Caco-2 (cell line): ENCODE results near the gene ALDH5A1. TPM values are rescaled to one million over a fixed set of nuclear protein-coding genes. Genes with fewer than 3 reads are reported as not detected.

Experiments
- BruUV-seq: library from RNA; stranded (reverse); fragments of 400-500 nt; replicated peaks from 2 replicates; lab custom pipeline; 2021; lab: Mats Ljungman, UMichigan
- CTCF ChIA-PET: fragments of 300-600 bp; sonication (Branson Sonifier 250); formaldehyde crosslinking; loops from one replicate; lab custom pipeline; 2022; ENCODE audit warnings: antibody characterized with exemption; lab: Charles Lee
- POLR2A ChIA-PET: fragments of 300-600 bp; sonication (Branson Sonifier 250); formaldehyde crosslinking; loops from one replicate; lab custom pipeline; 2022; ENCODE audit warnings: antibody characterized with exemption; lab: Charles Lee
- DNase-seq, 2 experiments: peaks; one replicate each; pipeline versions ENCODE4 v3.0.0 to v3.0.0-alpha.2; 2020 to 2022
- H3K27me3 ChIP-seq: replicated peaks from 2 replicates; pipeline ENCODE4 v1.6.0; 2011; ENCODE audit warnings: low read length; ENCODE audit not compliant: control insufficient read depth, insufficient read depth
- H3K36me3 ChIP-seq: 2 replicates; pipeline ENCODE4 v1.5.1; 2011; ENCODE audit warnings: low read length; ENCODE audit not compliant: control insufficient read depth, insufficient read depth
- H3K4me1 ChIP-seq: fragments of 250-450 bp; sonication (Bioruptor Pico); 2 replicates; pipeline ENCODE4 v1.5.1; 2020; ENCODE audit warnings: mild to moderate bottlenecking
- H3K4me3 ChIP-seq: 2 replicates; pipeline ENCODE4 v1.5.1; 2011; ENCODE audit warnings: low read depth, mild to moderate bottlenecking, control low read depth, low read length
- H3K9me3 ChIP-seq: fragments of 250-450 bp; sonication (Bioruptor Pico); 2 replicates; pipeline ENCODE4 v1.5.1; 2020; ENCODE audit warnings: mild to moderate bottlenecking, moderate library complexity
- H3K27ac Mint-ChIP-seq: one replicate; pipeline ENCODE4 v1.8.0; 2022; ENCODE audit warnings: mixed read lengths; ENCODE audit not compliant: unreplicated experiment
- H3K27me3 Mint-ChIP-seq: one replicate; pipeline ENCODE4 v1.8.0; 2022; ENCODE audit warnings: mixed read lengths; ENCODE audit not compliant: insufficient read depth, unreplicated experiment
- H3K36me3 Mint-ChIP-seq: one replicate; pipeline ENCODE4 v1.8.0; 2022; ENCODE audit warnings: mild to moderate bottlenecking, mixed read lengths; ENCODE audit not compliant: insufficient read depth, unreplicated experiment
- H3K4me1 Mint-ChIP-seq: one replicate; pipeline ENCODE4 v1.8.0; 2022; ENCODE audit warnings: low read depth, mixed read lengths; ENCODE audit not compliant: unreplicated experiment
- H3K4me3 Mint-ChIP-seq: one replicate; pipeline ENCODE4 v1.8.0; 2022; ENCODE audit warnings: mild to moderate bottlenecking, moderate library complexity, mixed read lengths; ENCODE audit not compliant: unreplicated experiment
- H3K9me3 Mint-ChIP-seq: one replicate; pipeline ENCODE4 v1.8.0; 2022; ENCODE audit warnings: mixed read lengths; ENCODE audit not compliant: unreplicated experiment
- intact Hi-C: fragments of 100-400 bp; cut with micrococcal nuclease; formaldehyde crosslinking; loops from one replicate; pipeline ENCODE4 v1.10.0; 2022; ENCODE audit not compliant: unreplicated experiment
- total RNA-seq: library from RNA; stranded (reverse); gene quantifications from 2 replicates; pipeline ENCODE4 v1.2.3, GENCODE V29; 2022
- TF ChIP-seq, protein P1 (sequence below), 2 experiments: fragments of 200-600 bp in 1 of 2; IDR thresholded peaks; 1 replicate in 1 of 2; 2 replicates in 1 of 2; pipeline versions ENCODE4 v1.5.1 to v1.8.0; 2011 to 2022; ENCODE audit warnings: antibody characterized with exemption in 1 of 2, control low read depth in 1 of 2, inconsistent platforms in 1 of 2, low read depth in 1 of 2, low read length in 1 of 2, mild to moderate bottlenecking in 1 of 2, moderate library complexity in 1 of 2; ENCODE audit not compliant: insufficient read depth in 1 of 2, severe bottlenecking in 1 of 2, unreplicated experiment in 1 of 2

Gene ALDH5A1
- total RNA-seq, 1 experiment from 2014 or later: 45.3 TPM

GRCh38 chr6:24545183-24545582, 50.4 kb downstream of the ALDH5A1 start:
- Histone ChIP-seq H3K9me3 (no peaks in the 10 kb centered on the region), H3K36me3 (no peaks in the 10 kb centered on the region), H3K4me3 (no peak overlapping the region), H3K4me1 (peaks cover 9% of the 10 kb centered on the region), H3K27me3 (no peaks in the 10 kb centered on the region)
- H3K27ac Mint-ChIP-seq: no peak overlapping the region
- TF ChIP-seq, protein P1, sequence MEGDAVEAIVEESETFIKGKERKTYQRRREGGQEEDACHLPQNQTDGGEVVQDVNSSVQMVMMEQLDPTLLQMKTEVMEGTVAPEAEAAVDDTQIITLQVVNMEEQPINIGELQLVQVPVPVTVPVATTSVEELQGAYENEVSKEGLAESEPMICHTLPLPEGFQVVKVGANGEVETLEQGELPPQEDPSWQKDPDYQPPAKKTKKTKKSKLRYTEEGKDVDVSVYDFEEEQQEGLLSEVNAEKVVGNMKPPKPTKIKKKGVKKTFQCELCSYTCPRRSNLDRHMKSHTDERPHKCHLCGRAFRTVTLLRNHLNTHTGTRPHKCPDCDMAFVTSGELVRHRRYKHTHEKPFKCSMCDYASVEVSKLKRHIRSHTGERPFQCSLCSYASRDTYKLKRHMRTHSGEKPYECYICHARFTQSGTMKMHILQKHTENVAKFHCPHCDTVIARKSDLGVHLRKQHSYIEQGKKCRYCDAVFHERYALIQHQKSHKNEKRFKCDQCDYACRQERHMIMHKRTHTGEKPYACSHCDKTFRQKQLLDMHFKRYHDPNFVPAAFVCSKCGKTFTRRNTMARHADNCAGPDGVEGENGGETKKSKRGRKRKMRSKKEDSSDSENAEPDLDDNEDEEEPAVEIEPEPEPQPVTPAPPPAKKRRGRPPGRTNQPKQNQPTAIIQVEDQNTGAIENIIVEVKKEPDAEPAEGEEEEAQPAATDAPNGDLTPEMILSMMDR (IDR thresholded peaks at IDR 0.05; ENCODE audit: insufficient read depth in 1 of 2, low read depth in 1 of 2, low read length in 1 of 2, severe bottlenecking in 1 of 2, unreplicated experiment in 1 of 2): no peak
- peaks cover 9% of the 10 kb centered on the region for H3K4me1 Mint-ChIP-seq
- no peak for DNase-seq
- no peaks in the 10 kb centered on the region for H3K27me3 Mint-ChIP-seq
- no TSS peak for BruUV-seq
- POLR2A ChIA-PET: no interaction called here
- CTCF ChIA-PET: no interaction called here
- no peak overlapping the region for H3K4me3 Mint-ChIP-seq
- no peaks in the 10 kb centered on the region for H3K36me3 Mint-ChIP-seq
- no peaks in the 10 kb centered on the region for H3K9me3 Mint-ChIP-seq
- intact Hi-C loops: no loop called here

GRCh38 chr6:24545691-24546090, 50.9 kb downstream of the ALDH5A1 start:
- BruUV-seq: no TSS peak
- no peak overlapping the region for H3K27ac Mint-ChIP-seq
- no peaks in the 10 kb centered on the region for H3K9me3 Mint-ChIP-seq
- CTCF ChIA-PET: no interaction called here
- POLR2A ChIA-PET: no interaction called here
- no peaks in the 10 kb centered on the region for H3K36me3 ChIP-seq
- H3K4me1 Mint-ChIP-seq: peaks cover 11% of the 10 kb centered on the region
- H3K36me3 Mint-ChIP-seq: no peaks in the 10 kb centered on the region
- H3K27me3 Mint-ChIP-seq: no peaks in the 10 kb centered on the region
- H3K27me3 ChIP-seq: no peaks in the 10 kb centered on the region
- H3K4me3 Mint-ChIP-seq: no peak overlapping the region
- no peak for DNase-seq
- intact Hi-C loops: no loop called here
- no peaks in the 10 kb centered on the region for H3K9me3 ChIP-seq
- no peak overlapping the region for H3K4me3 ChIP-seq
- H3K4me1 ChIP-seq: peaks cover 10% of the 10 kb centered on the region
- TF ChIP-seq, protein P1 (IDR thresholded peaks at IDR 0.05; ENCODE audit: insufficient read depth in 1 of 2, low read depth in 1 of 2, low read length in 1 of 2, severe bottlenecking in 1 of 2, unreplicated experiment in 1 of 2): no peak

DNA sequence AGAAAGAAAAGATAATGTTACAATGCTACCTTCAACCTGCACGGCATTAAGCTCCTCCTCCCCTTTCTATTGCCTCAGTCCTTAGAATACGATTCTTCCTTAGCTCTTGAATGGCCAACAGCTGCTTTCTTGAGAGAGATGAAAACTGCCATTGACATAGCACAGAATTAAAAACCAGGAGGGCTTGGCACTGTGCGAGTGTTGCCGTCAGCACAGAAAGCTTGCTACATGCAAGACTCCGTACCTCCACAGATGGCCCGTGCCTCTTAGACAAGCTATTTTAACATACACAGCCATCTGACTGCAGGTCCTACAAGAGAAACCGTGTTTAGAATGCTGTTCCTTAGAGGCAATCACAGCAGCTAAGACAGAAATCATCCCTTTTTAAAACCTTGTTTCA, 51.7 kb downstream of the ALDH5A1 start:
- BruUV-seq: no TSS peak
- no peaks in the 10 kb centered on the region for H3K9me3 Mint-ChIP-seq
- Histone ChIP-seq H3K36me3 (no peaks in the 10 kb centered on the region), H3K4me3 (no peak overlapping the region), H3K9me3 (no peaks in the 10 kb centered on the region), H3K27me3 (no peaks in the 10 kb centered on the region), H3K4me1 (peaks cover 10% of the 10 kb centered on the region)
- peaks cover 11% of the 10 kb centered on the region for H3K4me1 Mint-ChIP-seq
- DNase-seq: no peak
- H3K4me3 Mint-ChIP-seq: no peak overlapping the region
- no peaks in the 10 kb centered on the region for H3K27me3 Mint-ChIP-seq
- POLR2A ChIA-PET: no interaction called here
- TF ChIP-seq, protein P1 (IDR thresholded peaks at IDR 0.05; ENCODE audit: insufficient read depth in 1 of 2, low read depth in 1 of 2, low read length in 1 of 2, severe bottlenecking in 1 of 2, unreplicated experiment in 1 of 2): no peak
- no peaks in the 10 kb centered on the region for H3K36me3 Mint-ChIP-seq
- H3K27ac Mint-ChIP-seq: no peak overlapping the region
- intact Hi-C loops: no loop called here
- CTCF ChIA-PET: no interaction called here
